Measurements from ENCODE around the gene CACFD1.
A peak's percentile ranks its signal among the peaks of the same experiment; 100 is the strongest.

CACFD1 gene

GRCh38 chr9:133505901-133506652 lies 46.3 kb downstream of the CACFD1 start:
- no peak for DNase-seq

- no peak for DNase-seq
These were observed 46.9 kb downstream of the CACFD1 start for GRCh38 chr9:133506653-133507038.

- DNase-seq: no peak
These were observed 47.6 kb downstream of the CACFD1 start for GRCh38 chr9:133507246-133507965.

- DNase-seq: no peak
These were observed 48.3 kb downstream of the CACFD1 start for GRCh38 chr9:133508046-133508445.

- peak; percentile 26 for DNase-seq
These were observed 49.7 kb downstream of the CACFD1 start for GRCh38 chr9:133509179-133510083.

- no peak for DNase-seq
These were observed 51.2 kb downstream of the CACFD1 start for GRCh38 chr9:133510926-133511505.

- DNase-seq: no peak
These were observed 51.8 kb downstream of the CACFD1 start for GRCh38 chr9:133511607-133512006.

- no peak for DNase-seq
These were observed 52.8 kb downstream of the CACFD1 start for GRCh38 chr9:133512253-133513213.

- DNase-seq: no peak
These were observed 53.7 kb downstream of the CACFD1 start for GRCh38 chr9:133513214-133514100.

GRCh38 chr9:133514460-133515239 lies 54.9 kb downstream of the CACFD1 start:
- DNase-seq: no peak

GRCh38 chr9:133515240-133515610 lies 55.4 kb downstream of the CACFD1 start:
- no peak for DNase-seq

- DNase-seq: no peak
These were observed 56.0 kb downstream of the CACFD1 start for GRCh38 chr9:133515615-133516255.

- no peak for DNase-seq
These were observed 56.6 kb downstream of the CACFD1 start for GRCh38 chr9:133516256-133516960.

- DNase-seq: no peak
These were observed 57.2 kb downstream of the CACFD1 start for GRCh38 chr9:133516961-133517350.

GRCh38 chr9:133517711-133518110 lies 57.9 kb downstream of the CACFD1 start:
- no peak for DNase-seq

- DNase-seq: no peak
These were observed 58.4 kb downstream of the CACFD1 start for GRCh38 chr9:133518200-133518599.

GRCh38 chr9:133518706-133519449 lies 59.1 kb downstream of the CACFD1 start:
- DNase-seq: no peak

- DNase-seq: no peak
These were observed 59.9 kb downstream of the CACFD1 start for GRCh38 chr9:133519693-133520092.
